H1 (cell line): ENCODE results near the gene RAI14. TPM values are rescaled to one million over a fixed set of nuclear protein-coding genes. Genes with fewer than 3 reads are reported as not detected.

ENCODE experiments used
- CTCF ChIA-PET: fragments of 300-600 bp; sonication (Branson Sonifier 250); formaldehyde crosslinking; loops from one replicate; lab custom pipeline; 2021; ENCODE audit not compliant: partially characterized antibody; lab: Charles Lee
- POLR2A ChIA-PET: fragments of 300-600 bp; sonication (Branson Sonifier 250); formaldehyde crosslinking; loops from one replicate; lab custom pipeline; 2021; ENCODE audit warnings: inconsistent platforms; ENCODE audit not compliant: partially characterized antibody; lab: Charles Lee
- DNase-seq, 2 experiments: peaks; one replicate each; pipeline versions ENCODE4 v3.0.0 to v3.0.0-alpha.2; 2010 to 2022; ENCODE audit warnings: low spot score in 2 of 2, low read depth in 1 of 2, mixed read lengths in 1 of 2
- FAIRE-seq: peaks from 2 replicates; lab custom pipeline; 2011; peaks lifted over from hg19 to GRCh38; lab: Jason Lieb, UNC
- H2AFZ ChIP-seq: 2 replicates; pipeline ENCODE4 v1.8.1; 2012; ENCODE audit warnings: low read length, inconsistent platforms
- H2AK5ac ChIP-seq: 2 replicates; pipeline ENCODE4 v1.6.1; 2013; ENCODE audit warnings: low read depth, low read length
- H2BK120ac ChIP-seq: replicated peaks from 2 replicates; pipeline ENCODE3; 2013; ENCODE audit warnings: low read depth, low read length, inconsistent platforms
- H2BK12ac ChIP-seq: 2 replicates; pipeline ENCODE4 v1.6.1; 2013; ENCODE audit warnings: low read depth, low read length
- H2BK15ac ChIP-seq: 2 replicates; pipeline ENCODE4 v1.6.1; 2013; ENCODE audit warnings: low read length
- H2BK20ac ChIP-seq: 2 replicates; pipeline ENCODE4 v1.6.1; 2013; ENCODE audit warnings: low read length
- H2BK5ac ChIP-seq: 2 replicates; pipeline ENCODE4 v1.6.1; 2013; ENCODE audit warnings: low read depth, low read length
- H3K14ac ChIP-seq: 2 replicates; pipeline ENCODE4 v1.6.1; 2013; ENCODE audit warnings: inconsistent platforms; ENCODE audit not compliant: insufficient read length
- H3K18ac ChIP-seq: 2 replicates; pipeline ENCODE4 v1.6.1; 2013; ENCODE audit warnings: low read length; ENCODE audit errors: extremely low read depth
- H3K23ac ChIP-seq: 2 replicates; pipeline ENCODE4 v1.6.1; 2013; ENCODE audit warnings: inconsistent platforms; ENCODE audit not compliant: insufficient read length
- H3K23me2 ChIP-seq: 2 replicates; pipeline ENCODE4 v1.6.1; 2013; ENCODE audit warnings: low read depth, low read length
- H3K27ac ChIP-seq: 2 replicates; pipeline ENCODE4 v1.6.1; 2011; ENCODE audit warnings: low read depth, low read length, inconsistent platforms
- H3K27me3 ChIP-seq, 4 experiments: replicated peaks in 1 of 4; 1 replicate in 1 of 4; 2 replicates in 3 of 4; pipeline versions ENCODE4 v1.6.1 to v1.8.1; 2011 to 2013; ENCODE audit warnings: low read length in 3 of 4, mild to moderate bottlenecking in 3 of 4, inconsistent platforms in 2 of 4, mixed read lengths in 2 of 4, moderate library complexity in 1 of 4; ENCODE audit not compliant: control insufficient read depth in 3 of 4, insufficient read depth in 3 of 4; ENCODE audit errors: extremely low read depth in 1 of 4
- H3K36me3 ChIP-seq, 4 experiments: 2 replicates each; pipeline versions ENCODE4 v1.6.1 to v1.8.1; 2011 to 2013; ENCODE audit warnings: mild to moderate bottlenecking in 4 of 4, low read length in 3 of 4, moderate library complexity in 2 of 4, control low read depth in 1 of 4, inconsistent platforms in 1 of 4; ENCODE audit not compliant: insufficient read depth in 4 of 4, control insufficient read depth in 2 of 4
- H3K4ac ChIP-seq: replicated peaks from 2 replicates; pipeline ENCODE3; 2013; ENCODE audit warnings: low read length, low read depth, mixed read lengths, inconsistent platforms; ENCODE audit not compliant: insufficient read length
- H3K4me1 ChIP-seq, 4 experiments: replicated peaks in 1 of 4; 1 replicate in 1 of 4; 2 replicates in 3 of 4; pipeline versions ENCODE4 v1.6.1 to v1.8.1; 2011 to 2013; ENCODE audit warnings: low read length in 3 of 4, inconsistent platforms in 2 of 4, mixed read lengths in 1 of 4; ENCODE audit not compliant: insufficient read depth in 4 of 4, control insufficient read depth in 3 of 4
- H3K4me2 ChIP-seq, 2 experiments: 2 replicates each; pipeline versions ENCODE4 v1.6.1 to v1.8.1; 2011 to 2013; ENCODE audit warnings: low read depth in 2 of 2, low read length in 2 of 2, control low read depth in 1 of 2, inconsistent platforms in 1 of 2, mild to moderate bottlenecking in 1 of 2; ENCODE audit not compliant: insufficient read depth in 1 of 2
- H3K4me3 ChIP-seq, 4 experiments: fragments of 200-600, 300-600 bp in 1 of 4; sonication (generic), shearing (Covaris generic), sonication (Bioruptor Twin) in 1 of 4; 2 replicates each; pipeline versions ENCODE4 v1.5.1 to v1.8.1; 2011 to 2016; ENCODE audit warnings: low read length in 4 of 4, low read depth in 3 of 4, control low read depth in 2 of 4, inconsistent platforms in 2 of 4, mild to moderate bottlenecking in 2 of 4, mixed read lengths in 1 of 4, moderate library complexity in 1 of 4; ENCODE audit not compliant: insufficient read depth in 2 of 4; ENCODE audit errors: extremely low read depth in 1 of 4
- H3K56ac ChIP-seq: replicated peaks from 2 replicates; pipeline ENCODE3; 2013; ENCODE audit warnings: low read depth, mild to moderate bottlenecking, mixed read lengths, low read length, inconsistent platforms; ENCODE audit not compliant: insufficient read length
- H3K79me1 ChIP-seq: 2 replicates; pipeline ENCODE4 v1.6.1; 2013; ENCODE audit warnings: low read depth, low read length, control low read depth
- H3K79me2 ChIP-seq, 2 experiments: 2 replicates each; pipeline versions ENCODE4 v1.6.1 to v1.8.1; 2012 to 2013; ENCODE audit warnings: low read length in 2 of 2, mild to moderate bottlenecking in 2 of 2, inconsistent platforms in 1 of 2; ENCODE audit not compliant: insufficient read depth in 2 of 2, control insufficient read depth in 1 of 2
- H3K9ac ChIP-seq, 4 experiments: replicated peaks in 1 of 4; 1 replicate in 1 of 4; 2 replicates in 3 of 4; pipeline versions ENCODE4 v1.6.1 to v1.8.1; 2011 to 2013; ENCODE audit warnings: low read depth in 3 of 4, low read length in 3 of 4, control low read depth in 2 of 4, mild to moderate bottlenecking in 2 of 4, moderate library complexity in 2 of 4, inconsistent platforms in 1 of 4; ENCODE audit errors: extremely low read depth in 1 of 4
- H3K9me3 ChIP-seq, 2 experiments: 2 replicates each; pipeline versions ENCODE4 v1.6.1 to v1.8.1; 2012 to 2013; ENCODE audit warnings: mild to moderate bottlenecking in 2 of 2, moderate library complexity in 2 of 2, control low read depth in 1 of 2, inconsistent platforms in 1 of 2, low read depth in 1 of 2, low read length in 1 of 2, mixed read lengths in 1 of 2; ENCODE audit not compliant: insufficient read depth in 2 of 2
- H4K20me1 ChIP-seq, 2 experiments: replicated peaks in 1 of 2; 2 replicates each; pipeline versions ENCODE3 to v1.8.1; 2011 to 2013; ENCODE audit warnings: inconsistent platforms in 2 of 2, low read length in 2 of 2, mild to moderate bottlenecking in 1 of 2; ENCODE audit not compliant: insufficient read depth in 2 of 2, control insufficient read depth in 1 of 2
- H4K5ac ChIP-seq: 2 replicates; pipeline ENCODE4 v1.6.1; 2013; ENCODE audit warnings: low read length, low read depth, mixed read lengths, inconsistent platforms; ENCODE audit not compliant: insufficient read length
- H4K8ac ChIP-seq: 2 replicates; pipeline ENCODE4 v1.8.0; 2013; ENCODE audit warnings: mild to moderate bottlenecking, moderate library complexity, low read length, inconsistent platforms; ENCODE audit not compliant: insufficient read depth; ENCODE audit errors: extremely low read depth
- H4K91ac ChIP-seq: replicated peaks from 2 replicates; pipeline ENCODE3; 2013; ENCODE audit warnings: low read length, mixed read lengths, inconsistent platforms; ENCODE audit not compliant: insufficient read length
- CBX8 ChIP-seq: fragments of 300-800, 300-1000 bp; sonication (generic); IDR thresholded peaks from 2 replicates; pipeline ENCODE4 v1.7.1; 2016; ENCODE audit warnings: low read depth, low read length, borderline replicate concordance
- CTBP2 ChIP-seq: IDR thresholded peaks from 2 replicates; pipeline ENCODE4 v1.7.0; 2011; ENCODE audit warnings: borderline replicate concordance, mild to moderate bottlenecking, moderate library complexity, mixed read lengths, low read length; ENCODE audit not compliant: insufficient read depth, insufficient read length
- E2F6 ChIP-seq: IDR thresholded peaks from 2 replicates; pipeline ENCODE4 v1.6.1; 2012; ENCODE audit warnings: inconsistent platforms
- EGR1 ChIP-seq: IDR thresholded peaks from 2 replicates; pipeline ENCODE4 v1.6.1; 2011; ENCODE audit warnings: low read depth, low read length, borderline replicate concordance
- EZH2 ChIP-seq: fragments of 200-600 bp; sonication (generic); IDR thresholded peaks from 2 replicates; pipeline ENCODE4 v1.7.1; 2012; ENCODE audit warnings: low read depth, mild to moderate bottlenecking, moderate library complexity, low read length, inconsistent platforms; ENCODE audit not compliant: severe bottlenecking
- JUND ChIP-seq: IDR thresholded peaks from 2 replicates; pipeline ENCODE4 v1.6.1; 2011; ENCODE audit warnings: mild to moderate bottlenecking, improper control_type of control experiment, low read length
- KDM4A ChIP-seq: IDR thresholded peaks from one replicate; pipeline ENCODE4 v1.7.1; 2012; ENCODE audit warnings: low read depth, mild to moderate bottlenecking, moderate library complexity, low read length, inconsistent platforms; ENCODE audit not compliant: severe bottlenecking
- RFX5 ChIP-seq: IDR thresholded peaks from 2 replicates; pipeline ENCODE4 v1.6.1; 2011; ENCODE audit warnings: low read depth, low read length, improper control_type of control experiment, borderline replicate concordance
- RXRA ChIP-seq: IDR thresholded peaks from 2 replicates; pipeline ENCODE4 v1.6.1; 2011; ENCODE audit warnings: low read depth, mild to moderate bottlenecking, low read length, moderate library complexity; ENCODE audit not compliant: insufficient read depth
- SIX5 ChIP-seq: IDR thresholded peaks from 2 replicates; pipeline ENCODE4 v1.6.1; 2011; ENCODE audit warnings: mild to moderate bottlenecking, low read depth, low read length
- SP4 ChIP-seq: IDR thresholded peaks from 2 replicates; pipeline ENCODE4 v1.6.1; 2012; ENCODE audit warnings: low read length, inconsistent platforms
- TAF7 ChIP-seq: optimal IDR thresholded peaks from 2 replicates; pipeline ENCODE3; 2011; ENCODE audit warnings: low read depth, mild to moderate bottlenecking, inconsistent platforms, low read length, moderate library complexity, borderline replicate concordance
- WGBS, 2 experiments: shearing (Covaris generic) in 1 of 2; methylation state at CpG; one replicate each; pipeline versions ENCODE4 v1.1.6 to v1.1.7; 2013 to 2015; ENCODE audit warnings: low lambda C conversion rate in 2 of 2, mixed read lengths in 2 of 2, inconsistent platforms in 1 of 2, low coverage in 1 of 2, missing lambda C conversion rate in 1 of 2; ENCODE audit not compliant: insufficient replicate concordance in 2 of 2, insufficient coverage in 1 of 2, insufficient read length in 1 of 2; ENCODE audit errors: extremely low coverage in 1 of 2, missing lambda C conversion rate in 1 of 2; 5-methylcytosine and 5-hydroxymethylcytosine counted together
- polyA plus RNA-seq, 7 experiments: library from polyadenylated mRNA; depleted of rRNA in 3 of 7; stranded (reverse) in 5 of 7; unstranded in 2 of 7; fragments of >200 nt in 5 of 7; fragments of 200-250 nt in 2 of 7; gene quantifications; 1 replicate in 5 of 7; 2 replicates in 1 of 7; 4 replicates in 1 of 7; pipeline versions ENCODE4 v1.2.1 to v1.2.3, GENCODE V29; 2011 to 2013; ENCODE audit warnings: missing spikeins in 2 of 7, mixed read lengths in 2 of 7
- total RNA-seq: library from RNA; stranded (reverse); fragmentation: NEBNext Ultra II Directional; extraction: Animal tissue kit (Norgen Biotek cat#: 25700); gene quantifications from 2 replicates; pipeline ENCODE4 v1.2.1, GENCODE V29; 2021

RAI14 gene
- total and polyA plus RNA-seq, 2 of the 8 experiments (the other 6 are each of a cell fraction or from before 2014, with no cell fraction given), result 48.4 to 210 TPM

- no peak overlapping the region for H2AFZ ChIP-seq
- H4K20me1 ChIP-seq, result no peaks in the 10 kb centered on the region
- ChIA-PET CTCF (interaction anchor here (0.6 to 1.4 kb wide), 2 partner anchors 57 to 230 kb away, joined by 3 to 5 read pairs; no protein-coding TSS in a partner anchor), POLR2A (no interaction called here)
- no peak overlapping the region for H3K23ac ChIP-seq
- no peaks in the 10 kb centered on the region; a peak in 1 of 7 replicates for H3K27me3 ChIP-seq
- H2AK5ac ChIP-seq, result no peak overlapping the region
- 89% methylated on average over 2 of the region's 2 CpGs; no CpG with 5 or more reads in 1 of the 2 experiments for WGBS, 2 experiments
- peaks cover 0 to 4% (median 0%) of the 10 kb centered on the region in 4 experiments; a peak in 2 of 8 replicates for H3K36me3 ChIP-seq
- no peak overlapping the region for H3K4ac ChIP-seq
- peaks cover 0 to 4% of the 10 kb centered on the region in 2 experiments; a peak in 1 of 4 replicates for H3K9me3 ChIP-seq
- no peak overlapping the region for H3K9ac ChIP-seq
- H4K5ac ChIP-seq, result no peak overlapping the region
- no peaks in the 10 kb centered on the region for H3K79me2 ChIP-seq
- no peaks in the 10 kb centered on the region for H3K23me2 ChIP-seq
- no peak overlapping the region for H3K18ac ChIP-seq
- DNase-seq, result no peak
- no peak overlapping the region for H3K4me2 ChIP-seq
- no peak overlapping the region for H2BK120ac ChIP-seq
- H4K91ac ChIP-seq, result no peak overlapping the region
- no peak overlapping the region for H3K56ac ChIP-seq
- no peak overlapping the region for H3K27ac ChIP-seq
- no peak overlapping the region for H3K14ac ChIP-seq
- H3K79me1 ChIP-seq, result no peaks in the 10 kb centered on the region
- no peak for FAIRE-seq
- no peak overlapping the region for H2BK15ac ChIP-seq
- no peak overlapping the region for H2BK20ac ChIP-seq
- no peak overlapping the region for H2BK12ac ChIP-seq
- H2BK5ac ChIP-seq, result no peak overlapping the region
- no peaks in the 10 kb centered on the region; a peak in 1 of 7 replicates for H3K4me1 ChIP-seq
- no peak overlapping the region for H3K4me3 ChIP-seq
- no peak overlapping the region for H4K8ac ChIP-seq
- TF ChIP-seq CTBP2 (no peak), E2F6 (no peak), EGR1 (no peak), RFX5 (no peak), SP4 (no peak), JUND (no peak), EZH2 (no peak), CBX8 (no peak), TAF7 (no peak), SIX5 (no peak), KDM4A (no peak), RXRA (no peak)
Observed at GRCh38 chr5:34841816-34842215, 185.7 kb downstream of the RAI14 start.
